Mammary epithelial cell (primary cell): ENCODE data around the gene TMEM132D.

Experiments used
- CTCF ChIP-seq, 2 donors: IDR thresholded peaks in 1 of 2; conservative IDR thresholded peaks in 1 of 2; 2 replicates each; pipeline ENCODE4 v1.5.1; 2011 to 2012; ENCODE audit warnings: inconsistent platforms in 2 of 2, low read length in 2 of 2, mild to moderate bottlenecking in 2 of 2, control low read depth in 1 of 2, low read depth in 1 of 2; ENCODE audit not compliant: insufficient read depth in 1 of 2; ENCODE audit errors: extremely low read depth in 1 of 2
- EZH2 ChIP-seq: IDR thresholded peaks from 2 replicates; pipeline ENCODE4 v1.6.1; 2012; ENCODE audit warnings: low read length, inconsistent platforms, borderline replicate concordance

GRCh38 chr12:129617849-129618248, 286.0 kb downstream of the TMEM132D start:
- TF ChIP-seq EZH2 = no peak
- no peak for TF ChIP-seq CTCF (conservative IDR thresholded peaks at IDR 0.05 in 1 of 2, IDR thresholded peaks at IDR 0.05 in 1 of 2; ENCODE audit: extremely low read depth in 1 of 2, insufficient read depth in 1 of 2, low read depth in 1 of 2, low read length in 2 of 2)
